Large intestine (tissue), 3 donors: ENCODE data around the gene LINC00237. TPM values are rescaled to one million over a fixed set of nuclear protein-coding genes. Genes with fewer than 3 reads are reported as not detected.

Source experiments
- DNase-seq, 2 donors: peaks; one replicate each; pipeline versions ENCODE4 v3.0.0 to v3.0.0-alpha.2; 2013
- H3K27ac ChIP-seq: one replicate; pipeline ENCODE4 v1.5.1; 2013; ENCODE audit warnings: low read length
- H3K27me3 ChIP-seq: 2 replicates; pipeline ENCODE4 v1.6.1; 2013; ENCODE audit warnings: low read length; ENCODE audit not compliant: control insufficient read depth, insufficient read depth
- H3K36me3 ChIP-seq: 2 replicates; pipeline ENCODE4 v1.6.1; 2013; ENCODE audit warnings: low read length; ENCODE audit not compliant: control insufficient read depth, insufficient read depth
- H3K4me1 ChIP-seq: one replicate; pipeline ENCODE4 v1.6.1; 2013; ENCODE audit warnings: low read length; ENCODE audit not compliant: control insufficient read depth, insufficient read depth
- H3K4me3 ChIP-seq: one replicate; pipeline ENCODE4 v1.5.1; 2013; ENCODE audit warnings: low read length
- H3K9me3 ChIP-seq: one replicate; pipeline ENCODE4 v1.6.1; 2013; ENCODE audit warnings: mild to moderate bottlenecking, low read depth, low read length, moderate library complexity; ENCODE audit not compliant: control insufficient read depth
- WGBS: methylation state at CpG from one replicate; pipeline ENCODE4 v1.1.5; 2013; ENCODE audit warnings: low lambda C conversion rate; ENCODE audit not compliant: insufficient coverage; 5-methylcytosine and 5-hydroxymethylcytosine counted together
- polyA plus RNA-seq: library from polyadenylated mRNA; unstranded; fragments of 120-200 nt; gene quantifications from one replicate; pipeline ENCODE4 v1.2.1, GENCODE V29; 2013

Gene LINC00237
- polyA plus RNA-seq, 1 donor, result not detected

DNA sequence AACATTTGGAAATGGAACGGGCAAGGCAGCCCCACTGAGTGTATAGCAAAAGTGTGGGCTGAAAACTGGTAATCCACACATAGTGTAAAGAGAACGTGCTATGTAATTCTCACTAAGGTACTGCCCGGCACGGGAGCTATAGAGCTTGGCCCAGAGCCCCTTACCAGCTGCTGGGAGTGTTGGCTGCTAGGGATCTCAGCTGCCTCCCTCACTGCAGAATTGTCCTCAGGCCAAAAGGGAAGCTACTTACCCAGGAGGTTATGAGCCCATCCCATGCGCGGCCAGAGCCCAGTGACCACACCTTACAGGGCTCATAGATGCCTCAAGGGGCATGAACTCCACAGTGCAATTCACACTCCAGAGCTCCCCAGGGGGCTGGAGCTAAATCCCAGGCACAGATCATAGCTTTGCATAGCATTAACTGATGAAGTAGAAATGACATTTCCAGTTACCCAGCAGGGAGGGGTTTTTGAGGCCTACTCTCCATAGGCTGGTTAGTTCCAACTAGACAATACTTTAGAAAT lies 56.8 kb downstream of the LINC00237 start:
- H3K4me3 ChIP-seq, result no peak overlapping the region
- no peak for DNase-seq
- no peaks in the 10 kb centered on the region for H3K36me3 ChIP-seq
- 80% methylated on average over 1 of the region's 6 CpGs for WGBS
- H3K27ac ChIP-seq, result no peak overlapping the region
- no peaks in the 10 kb centered on the region for H3K27me3 ChIP-seq
- peaks cover 4% of the 10 kb centered on the region for H3K4me1 ChIP-seq
- no peaks in the 10 kb centered on the region for H3K9me3 ChIP-seq

DNA sequence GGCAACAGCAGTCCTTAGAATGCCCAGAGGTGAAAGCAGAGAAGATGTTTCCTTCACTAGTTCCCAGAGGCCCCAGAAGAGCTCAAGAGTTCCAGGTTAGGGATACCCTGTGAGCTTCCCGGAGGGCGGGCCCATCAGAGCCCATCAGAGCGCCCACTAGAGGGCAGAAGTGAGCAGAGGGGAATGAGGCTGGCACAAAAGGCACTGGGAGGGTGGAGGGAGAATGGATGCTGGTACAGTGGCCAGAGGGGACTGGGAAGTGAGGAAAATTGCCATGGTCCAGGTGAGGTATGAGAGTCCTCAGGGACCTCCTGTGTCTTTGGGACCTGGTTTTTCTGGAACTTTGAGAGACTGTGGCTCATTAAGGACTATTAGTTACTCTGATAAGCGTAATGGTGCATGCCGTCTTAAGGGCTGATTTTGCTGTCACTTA lies 57.3 kb downstream of the LINC00237 start:
- Histone ChIP-seq H3K4me1 (peaks cover 4% of the 10 kb centered on the region), H3K9me3 (no peaks in the 10 kb centered on the region), H3K27ac (no peak overlapping the region), H3K27me3 (no peaks in the 10 kb centered on the region), H3K36me3 (no peaks in the 10 kb centered on the region), H3K4me3 (no peak overlapping the region)
- WGBS, result no CpG with 5 or more reads among the region's 5 CpGs
- DNase-seq, result no peak

DNA sequence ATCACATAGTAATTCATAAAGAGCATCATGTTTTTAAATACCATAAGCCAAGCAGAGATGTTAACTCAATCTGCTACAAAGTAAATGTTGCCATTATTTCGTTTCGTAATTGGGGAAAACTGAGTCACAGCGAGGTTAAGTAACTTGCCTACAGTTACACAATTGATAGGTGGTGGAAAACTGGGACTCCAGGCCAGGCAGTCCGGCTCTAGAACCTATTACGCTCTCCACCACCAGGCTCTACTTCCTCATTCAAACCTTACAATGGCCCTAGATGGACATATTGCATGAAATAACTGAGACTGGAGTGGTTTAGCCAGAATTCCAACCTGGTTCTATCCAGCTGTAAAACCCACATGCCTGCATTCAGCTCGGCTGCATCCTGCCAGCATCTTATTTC lies 58.2 kb downstream of the LINC00237 start:
- DNase-seq, result no peak
- Histone ChIP-seq H3K36me3 (no peaks in the 10 kb centered on the region), H3K27me3 (no peaks in the 10 kb centered on the region), H3K4me1 (peaks cover 4% of the 10 kb centered on the region), H3K27ac (no peak overlapping the region), H3K4me3 (no peak overlapping the region), H3K9me3 (no peaks in the 10 kb centered on the region)
- no CpG with 5 or more reads among the region's 6 CpGs for WGBS

DNA sequence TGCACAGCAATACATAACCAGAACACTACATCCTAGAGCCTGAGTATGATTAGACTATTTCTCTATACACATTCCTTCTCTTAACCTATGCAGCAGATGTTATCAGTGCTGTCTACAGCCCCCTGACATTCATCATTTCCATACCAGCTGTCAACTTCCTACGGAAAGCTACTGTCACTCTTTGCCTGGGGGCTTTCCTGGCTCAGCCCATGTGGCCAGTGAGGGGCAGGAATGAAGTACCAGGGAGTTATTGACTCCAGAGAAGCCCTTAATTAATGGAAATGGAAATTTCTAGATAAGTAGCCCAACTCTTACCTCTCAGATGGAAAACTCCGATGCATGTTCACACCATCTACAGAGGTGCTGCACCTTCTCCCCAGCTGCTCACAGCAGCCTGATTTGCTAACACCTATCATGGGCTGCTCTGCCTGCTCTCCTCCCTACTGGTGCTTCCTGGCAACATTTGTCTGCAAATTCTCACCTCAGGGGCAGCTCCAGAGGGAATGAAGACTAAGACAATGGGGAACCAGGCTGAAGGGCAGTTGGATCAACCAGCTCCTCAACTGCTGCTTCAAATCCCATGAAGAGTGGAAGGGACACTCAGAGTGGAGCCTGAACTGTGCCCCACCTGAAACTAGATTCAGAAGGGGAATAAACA lies 59.6 kb downstream of the LINC00237 start:
- H3K4me3 ChIP-seq, result no peak overlapping the region

More for the DNA sequence above, 59.6 kb downstream of the LINC00237 start:
- Histone ChIP-seq H3K9me3 (no peaks in the 10 kb centered on the region), H3K27ac (peak overlapping the region; percentile 42), H3K27me3 (no peaks in the 10 kb centered on the region), H3K36me3 (no peaks in the 10 kb centered on the region), H3K4me1 (peaks cover 4% of the 10 kb centered on the region)
- DNase-seq, result no peak
- WGBS, result no CpG with 5 or more reads among the region's 2 CpGs

Other genes starting within 250 kb of the LINC00237 start
- gene KIZ, start 19.7 kb upstream of the LINC00237 start, polyA plus RNA-seq, result 12.9 TPM
- 52.7 TPM for gene XRN2, start 197.0 kb upstream of the LINC00237 start, polyA plus RNA-seq